ENCODE data around the gene LZTS2.
"Not testable (repeated sequence)": the region's sequence is repeated elsewhere in the genome, so short reads cannot be mapped to it uniquely, and the experiment has no call there.

LZTS2 gene

GRCh38 chr10:100972115-100972903 is 27.3 kb upstream of the LZTS2 start:
- TF ChIP-seq ARNTL (CRISPR knock-in tag; IDR thresholded peaks at IDR 0.05; ENCODE audit: borderline replicate concordance, low read depth) (no peak), RARB (CRISPR knock-in tag; IDR thresholded peaks at IDR 0.05) (no peak), GLIS3 (CRISPR knock-in tag; IDR thresholded peaks at IDR 0.05) (no peak), ZC3H10 (CRISPR knock-in tag; IDR thresholded peaks at IDR 0.05) (no peak), ZNF8 (CRISPR knock-in tag; IDR thresholded peaks at IDR 0.05) (no peak), ISL1 (CRISPR knock-in tag; IDR thresholded peaks at IDR 0.05) (no peak), TOX (CRISPR knock-in tag; IDR thresholded peaks at IDR 0.05; ENCODE audit: borderline replicate concordance) (no peak), CSDC2 (CRISPR knock-in tag; IDR thresholded peaks at IDR 0.05) (no peak), ESRRG (CRISPR knock-in tag; IDR thresholded peaks at IDR 0.05) (no peak), TCF4 (CRISPR knock-in tag; IDR thresholded peaks at IDR 0.05; ENCODE audit: borderline replicate concordance) (no peak)
- ATAC-seq = no peak

GRCh38 chr10:100972904-100973535 is 26.6 kb upstream of the LZTS2 start:
- TF ChIP-seq ESRRG (CRISPR knock-in tag; IDR thresholded peaks at IDR 0.05) = no peak
- no peak for TF ChIP-seq OSR1 (CRISPR knock-in tag; IDR thresholded peaks at IDR 0.05)
- ATAC-seq = no peak

GRCh38 chr10:100975397-100975796 is 24.2 kb upstream of the LZTS2 start:
- not testable (repeated sequence) for ATAC-seq

- ATAC-seq = no peak
- TF ChIP-seq ZC3H10 (CRISPR knock-in tag; IDR thresholded peaks at IDR 0.05) = no peak
- TF ChIP-seq GLIS3 (CRISPR knock-in tag; IDR thresholded peaks at IDR 0.05) = no peak
Measured at GRCh38 chr10:100976906-100977305, 22.7 kb upstream of the LZTS2 start.

- no peak for ATAC-seq
- no peak for TF ChIP-seq OSR1 (CRISPR knock-in tag; IDR thresholded peaks at IDR 0.05)
- TF ChIP-seq ZFP3 (CRISPR knock-in tag; IDR thresholded peaks at IDR 0.05) = no peak
- TF ChIP-seq ESRRG (CRISPR knock-in tag; IDR thresholded peaks at IDR 0.05) = no peak
- TF ChIP-seq GLIS3 (CRISPR knock-in tag; IDR thresholded peaks at IDR 0.05) = no peak
- no peak for TF ChIP-seq PPARA (CRISPR knock-in tag; IDR thresholded peaks at IDR 0.05; ENCODE audit: borderline replicate concordance)
Measured at GRCh38 chr10:100977436-100977835, 22.2 kb upstream of the LZTS2 start.

- TF ChIP-seq SNAI2 (CRISPR knock-in tag; IDR thresholded peaks at IDR 0.05) = no peak
- TF ChIP-seq ESRRG (CRISPR knock-in tag; IDR thresholded peaks at IDR 0.05) = no peak
- no peak for TF ChIP-seq ZNF70 (CRISPR knock-in tag; IDR thresholded peaks at IDR 0.05)
- TF ChIP-seq TCF4 (CRISPR knock-in tag; IDR thresholded peaks at IDR 0.05; ENCODE audit: borderline replicate concordance) = no peak
- no peak for TF ChIP-seq GLIS3 (CRISPR knock-in tag; IDR thresholded peaks at IDR 0.05)
- no peak for TF ChIP-seq OSR1 (CRISPR knock-in tag; IDR thresholded peaks at IDR 0.05)
- no peak for TF ChIP-seq CSDC2 (CRISPR knock-in tag; IDR thresholded peaks at IDR 0.05)
- TF ChIP-seq ZNF8 (CRISPR knock-in tag; IDR thresholded peaks at IDR 0.05) = no peak
- TF ChIP-seq TOX (CRISPR knock-in tag; IDR thresholded peaks at IDR 0.05; ENCODE audit: borderline replicate concordance) = no peak
- TF ChIP-seq ISL1 (CRISPR knock-in tag; IDR thresholded peaks at IDR 0.05) = no peak
- no peak for TF ChIP-seq ZFP30 (CRISPR knock-in tag; IDR thresholded peaks at IDR 0.05)
- no peak for TF ChIP-seq PPARA (CRISPR knock-in tag; IDR thresholded peaks at IDR 0.05; ENCODE audit: borderline replicate concordance)
- TF ChIP-seq PATZ1 (CRISPR knock-in tag; IDR thresholded peaks at IDR 0.05; ENCODE audit: borderline replicate concordance) = no peak
- TF ChIP-seq ZFP3 (CRISPR knock-in tag; IDR thresholded peaks at IDR 0.05) = no peak
- no peak for TF ChIP-seq CREB5 (CRISPR knock-in tag; IDR thresholded peaks at IDR 0.05; ENCODE audit: low read depth)
Measured at GRCh38 chr10:100978121-100978900, 21.3 kb upstream of the LZTS2 start.

GRCh38 chr10:100978901-100979195 is 20.8 kb upstream of the LZTS2 start:
- no peak for ATAC-seq
- TF ChIP-seq CREB5 (CRISPR knock-in tag; IDR thresholded peaks at IDR 0.05; ENCODE audit: low read depth) = no peak
- TF ChIP-seq OSR1 (CRISPR knock-in tag; IDR thresholded peaks at IDR 0.05) = no peak
- TF ChIP-seq ZNF565 (CRISPR knock-in tag; conservative IDR thresholded peaks at IDR 0.05; ENCODE audit: low read depth) = no peak
- no peak for TF ChIP-seq TCF4 (CRISPR knock-in tag; IDR thresholded peaks at IDR 0.05; ENCODE audit: borderline replicate concordance)
- TF ChIP-seq ZFP3 (CRISPR knock-in tag; IDR thresholded peaks at IDR 0.05) = no peak
- TF ChIP-seq ISL1 (CRISPR knock-in tag; IDR thresholded peaks at IDR 0.05) = no peak
- no peak for TF ChIP-seq TSHZ2 (CRISPR knock-in tag; IDR thresholded peaks at IDR 0.05)
- no peak for TF ChIP-seq ZC3H10 (CRISPR knock-in tag; IDR thresholded peaks at IDR 0.05)
- TF ChIP-seq BACH2 (CRISPR knock-in tag; IDR thresholded peaks at IDR 0.05; ENCODE audit: borderline replicate concordance) = no peak
- TF ChIP-seq TOX (CRISPR knock-in tag; IDR thresholded peaks at IDR 0.05; ENCODE audit: borderline replicate concordance) = no peak
- TF ChIP-seq ARNTL (CRISPR knock-in tag; IDR thresholded peaks at IDR 0.05; ENCODE audit: borderline replicate concordance, low read depth) = no peak

More at GRCh38 chr10:100978121-100978900, 21.3 kb upstream of the LZTS2 start:
- no peak for ATAC-seq

Measured in SK-N-SH treated with all-trans-retinoic acid at 6 μM for 48 hours (cell line).